ENCODE data around the gene ING3. TPM values are rescaled to one million over a fixed set of nuclear protein-coding genes. Genes with fewer than 3 reads are reported as not detected.

ING3 gene
- total RNA-seq, 1 experiment from 2014 or later, result 9.1 TPM

- peaks cover 4% of the 10 kb centered on the region; the same call in 1 of the 2 replicates for H3K27me3 ChIP-seq (ENCODE audit: control insufficient read depth, insufficient read depth, low read length)
- peak overlapping the region; percentile 55; the same call in 1 of the 2 replicates for H3K27ac ChIP-seq (ENCODE audit: low read length)
- H3K4me1 ChIP-seq (ENCODE audit: control insufficient read depth, insufficient read depth, low read length), result peaks cover 13% of the 10 kb centered on the region
- ATAC-seq (no peak), DNase-seq (ENCODE audit: low read depth, low spot score) (no peak)
- CTCF ChIA-PET, result interaction anchor here (0.6 to 0.7 kb wide), 2 partner anchors 87 to 158 kb away, joined by 3 to 5 read pairs; no protein-coding TSS in a partner anchor
- BruUV-seq (replicated peaks), result no TSS peak
- peak overlapping the region; percentile 96 to 99 for H3K4me3 ChIP-seq (ENCODE audit: low read depth in 2 of 2, low read length in 2 of 2)
- TF ChIP-seq SIN3A (IDR thresholded peaks at IDR 0.05; ENCODE audit: borderline replicate concordance, insufficient read depth, low read depth, low read length) (no peak), TCF7L2 (IDR thresholded peaks at IDR 0.05; ENCODE audit: low read depth, low read length) (peak; percentile 87)
- POLR2A ChIA-PET, result interaction anchor here (0.7 kb wide), 1 partner anchor 866 kb away, joined by 5 read pairs; no protein-coding TSS in a partner anchor
- in situ Hi-C loops (cut with HindIII; ENCODE audit: low pct_unique_long_range_greater_than_20kb, low sequenced_read_pairs), result no loop called here
- intact Hi-C loops (cut with micrococcal nuclease; ENCODE audit: unreplicated experiment), result no loop called here
- H3K36me3 ChIP-seq (ENCODE audit: control insufficient read depth, insufficient read depth, low read length), result peaks cover 24% of the 10 kb centered on the region
- no peaks in the 10 kb centered on the region for H3K9me3 ChIP-seq (ENCODE audit: control insufficient read depth, insufficient read depth, low read depth, low read length)
These were observed 509 bp upstream of the ING3 start for GRCh38 chr7:120949998-120950538.

- Histone ChIP-seq H3K4me3 (ENCODE audit: low read depth in 2 of 2, low read length in 2 of 2) (peak overlapping the region; percentile 96 to 99), H3K27ac (ENCODE audit: low read length) (peak overlapping the region; percentile 83), H3K9me3 (ENCODE audit: control insufficient read depth, insufficient read depth, low read depth, low read length) (no peaks in the 10 kb centered on the region), H3K27me3 (ENCODE audit: control insufficient read depth, insufficient read depth, low read length) (no peaks in the 10 kb centered on the region), H3K4me1 (ENCODE audit: control insufficient read depth, insufficient read depth, low read length) (peaks cover 13% of the 10 kb centered on the region), H3K36me3 (ENCODE audit: control insufficient read depth, insufficient read depth, low read length) (peaks cover 28% of the 10 kb centered on the region)
- CTCF ChIA-PET, result interaction anchor here (1.1 kb wide), 1 partner anchor 159 kb away, joined by 3 read pairs; no protein-coding TSS in a partner anchor
- DNase-seq (ENCODE audit: low read depth, low spot score) (no peak), ATAC-seq (no peak)
- in situ Hi-C loops (cut with HindIII; ENCODE audit: low pct_unique_long_range_greater_than_20kb, low sequenced_read_pairs) (no loop called here), intact Hi-C loops (cut with micrococcal nuclease; ENCODE audit: unreplicated experiment) (no loop called here)
- TF ChIP-seq, protein P1, sequence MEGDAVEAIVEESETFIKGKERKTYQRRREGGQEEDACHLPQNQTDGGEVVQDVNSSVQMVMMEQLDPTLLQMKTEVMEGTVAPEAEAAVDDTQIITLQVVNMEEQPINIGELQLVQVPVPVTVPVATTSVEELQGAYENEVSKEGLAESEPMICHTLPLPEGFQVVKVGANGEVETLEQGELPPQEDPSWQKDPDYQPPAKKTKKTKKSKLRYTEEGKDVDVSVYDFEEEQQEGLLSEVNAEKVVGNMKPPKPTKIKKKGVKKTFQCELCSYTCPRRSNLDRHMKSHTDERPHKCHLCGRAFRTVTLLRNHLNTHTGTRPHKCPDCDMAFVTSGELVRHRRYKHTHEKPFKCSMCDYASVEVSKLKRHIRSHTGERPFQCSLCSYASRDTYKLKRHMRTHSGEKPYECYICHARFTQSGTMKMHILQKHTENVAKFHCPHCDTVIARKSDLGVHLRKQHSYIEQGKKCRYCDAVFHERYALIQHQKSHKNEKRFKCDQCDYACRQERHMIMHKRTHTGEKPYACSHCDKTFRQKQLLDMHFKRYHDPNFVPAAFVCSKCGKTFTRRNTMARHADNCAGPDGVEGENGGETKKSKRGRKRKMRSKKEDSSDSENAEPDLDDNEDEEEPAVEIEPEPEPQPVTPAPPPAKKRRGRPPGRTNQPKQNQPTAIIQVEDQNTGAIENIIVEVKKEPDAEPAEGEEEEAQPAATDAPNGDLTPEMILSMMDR (IDR thresholded peaks at IDR 0.05), result no peak
- no peak for TF ChIP-seq POLR2AphosphoS5 (IDR thresholded peaks at IDR 0.05; ENCODE audit: low read depth, low read length)
- TF ChIP-seq REST (IDR thresholded peaks at IDR 0.05; ENCODE audit: insufficient read depth in 1 of 2, low read depth in 2 of 2, low read length in 1 of 2), result no peak
- no peak for TF ChIP-seq TCF7L2 (IDR thresholded peaks at IDR 0.05; ENCODE audit: low read depth, low read length)
- no peak for TF ChIP-seq SIN3A (IDR thresholded peaks at IDR 0.05; ENCODE audit: borderline replicate concordance, insufficient read depth, low read depth, low read length)
- POLR2A ChIA-PET, result no interaction called here
- no TSS peak for BruUV-seq (replicated peaks)
These were observed 727 bp downstream of the ING3 start for GRCh38 chr7:120951309-120951699.

- ATAC-seq (no peak), DNase-seq (ENCODE audit: low read depth, low spot score) (no peak)
- Histone ChIP-seq H3K4me3 (ENCODE audit: low read depth in 2 of 2, low read length in 2 of 2) (peak overlapping the region; percentile 96 to 99), H3K27ac (ENCODE audit: low read length) (peak overlapping the region; percentile 83; the same call in 1 of the 2 replicates), H3K9me3 (ENCODE audit: control insufficient read depth, insufficient read depth, low read depth, low read length) (no peaks in the 10 kb centered on the region), H3K4me1 (ENCODE audit: control insufficient read depth, insufficient read depth, low read length) (peaks cover 13% of the 10 kb centered on the region), H3K27me3 (ENCODE audit: control insufficient read depth, insufficient read depth, low read length) (no peaks in the 10 kb centered on the region), H3K36me3 (ENCODE audit: control insufficient read depth, insufficient read depth, low read length) (peaks cover 28% of the 10 kb centered on the region)
- TSS peak; percentile 76 for BruUV-seq (replicated peaks)
- no peak for TF ChIP-seq POLR2AphosphoS5 (IDR thresholded peaks at IDR 0.05; ENCODE audit: low read depth, low read length)
- TF ChIP-seq TCF7L2 (IDR thresholded peaks at IDR 0.05; ENCODE audit: low read depth, low read length), result no peak
- no peak for TF ChIP-seq SIN3A (IDR thresholded peaks at IDR 0.05; ENCODE audit: borderline replicate concordance, insufficient read depth, low read depth, low read length)
- no peak for TF ChIP-seq REST (IDR thresholded peaks at IDR 0.05; ENCODE audit: insufficient read depth in 1 of 2, low read depth in 2 of 2, low read length in 1 of 2)
- TF ChIP-seq, protein P1 (IDR thresholded peaks at IDR 0.05), result no peak
- POLR2A ChIA-PET, result interaction anchor here (0.6 kb wide), 1 partner anchor 511 kb away, joined by 3 read pairs; no protein-coding TSS in a partner anchor
- intact Hi-C loops (cut with micrococcal nuclease; ENCODE audit: unreplicated experiment), result no loop called here
- in situ Hi-C loops (cut with HindIII; ENCODE audit: low pct_unique_long_range_greater_than_20kb, low sequenced_read_pairs), result no loop called here
- CTCF ChIA-PET, result interaction anchor here (1.1 kb wide), 1 partner anchor 160 kb away, joined by 3 read pairs; no protein-coding TSS in a partner anchor
These were observed 1.2 kb downstream of the ING3 start for GRCh38 chr7:120951826-120952225.

Data from Panc1 (cell line).